GM18907 (cell line): ENCODE results near the gene MS4A8.

ENCODE experiments used
- ATAC-seq: cut with Tn5 transposase; IDR thresholded peaks from one replicate; pipeline ENCODE4 v1.9.1; 2021; ENCODE audit warnings: mild to moderate bottlenecking, moderate library complexity; ENCODE audit not compliant: unreplicated experiment

MS4A8 gene

GRCh38 chr11:60762851-60763691, 63.7 kb downstream of the MS4A8 start:
- peak; percentile 76 for ATAC-seq

- ATAC-seq: no peak
Measured at GRCh38 chr11:60763692-60764369, 64.4 kb downstream of the MS4A8 start.

DNA sequence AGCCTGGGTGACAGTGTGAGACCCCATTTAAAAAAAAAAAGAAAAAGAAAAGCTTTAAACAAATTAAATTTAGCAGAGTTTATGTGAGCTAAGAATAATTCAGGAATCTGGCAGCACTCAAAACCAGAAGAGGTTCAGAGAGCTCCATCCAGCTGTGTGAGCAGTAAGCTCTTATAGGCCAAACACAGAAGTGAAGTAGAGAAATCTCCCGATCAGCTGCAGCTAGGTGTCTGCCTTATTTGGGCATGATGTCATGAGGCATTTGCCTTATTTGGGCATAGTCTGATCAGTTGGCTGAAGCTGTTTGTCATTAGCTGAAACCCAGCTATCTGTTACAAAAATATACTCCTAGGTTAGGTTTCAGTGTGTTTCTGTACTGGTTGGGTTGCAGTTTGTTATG, 65.5 kb downstream of the MS4A8 start:
- ATAC-seq: peak; percentile 44

- ATAC-seq: no peak
Measured at GRCh38 chr11:60765355-60765754, 65.9 kb downstream of the MS4A8 start.
